ENCODE data around the gene PSMB2. TPM values are rescaled to one million over a fixed set of nuclear protein-coding genes. Genes with fewer than 3 reads are reported as not detected.

PSMB2 gene
- total RNA-seq: 23.4 and 28.0 TPM in 2 replicates

DNA sequence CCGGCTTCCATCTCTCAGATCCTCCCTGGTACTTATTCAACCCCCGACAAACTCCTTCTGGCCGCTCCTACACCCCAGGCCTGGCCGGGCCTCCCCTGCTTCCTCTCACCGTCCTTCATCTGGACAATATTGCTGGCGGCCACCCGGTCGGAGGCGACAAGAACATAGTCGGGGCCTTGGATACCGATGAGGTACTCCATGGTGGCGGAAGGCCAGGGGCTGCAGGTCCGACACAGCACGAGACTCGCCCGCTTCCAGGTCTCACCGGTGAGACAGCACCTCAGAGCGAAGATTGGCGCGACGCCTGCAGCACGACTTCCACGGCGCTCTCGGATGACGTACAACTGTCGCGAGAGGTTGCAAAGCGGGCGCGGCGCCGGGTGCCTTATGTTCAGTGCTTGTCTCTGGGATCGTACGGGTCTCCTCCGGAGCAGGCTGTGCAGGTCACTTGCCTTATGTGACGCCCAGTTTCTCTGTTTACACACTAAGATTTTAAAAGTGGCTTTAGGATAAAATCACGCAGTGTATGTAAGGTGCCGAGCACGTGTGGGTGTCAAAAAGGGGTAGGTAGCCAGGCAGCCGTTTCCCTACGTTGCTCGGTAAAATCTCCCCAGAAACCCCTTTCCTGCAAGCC lies at the start of gene PSMB2:
PSMB2 (minus strand) TSS at position 294 of the 634 bp plus-strand sequence; CDS start at position 200, 94 bp downstream.

DNA sequence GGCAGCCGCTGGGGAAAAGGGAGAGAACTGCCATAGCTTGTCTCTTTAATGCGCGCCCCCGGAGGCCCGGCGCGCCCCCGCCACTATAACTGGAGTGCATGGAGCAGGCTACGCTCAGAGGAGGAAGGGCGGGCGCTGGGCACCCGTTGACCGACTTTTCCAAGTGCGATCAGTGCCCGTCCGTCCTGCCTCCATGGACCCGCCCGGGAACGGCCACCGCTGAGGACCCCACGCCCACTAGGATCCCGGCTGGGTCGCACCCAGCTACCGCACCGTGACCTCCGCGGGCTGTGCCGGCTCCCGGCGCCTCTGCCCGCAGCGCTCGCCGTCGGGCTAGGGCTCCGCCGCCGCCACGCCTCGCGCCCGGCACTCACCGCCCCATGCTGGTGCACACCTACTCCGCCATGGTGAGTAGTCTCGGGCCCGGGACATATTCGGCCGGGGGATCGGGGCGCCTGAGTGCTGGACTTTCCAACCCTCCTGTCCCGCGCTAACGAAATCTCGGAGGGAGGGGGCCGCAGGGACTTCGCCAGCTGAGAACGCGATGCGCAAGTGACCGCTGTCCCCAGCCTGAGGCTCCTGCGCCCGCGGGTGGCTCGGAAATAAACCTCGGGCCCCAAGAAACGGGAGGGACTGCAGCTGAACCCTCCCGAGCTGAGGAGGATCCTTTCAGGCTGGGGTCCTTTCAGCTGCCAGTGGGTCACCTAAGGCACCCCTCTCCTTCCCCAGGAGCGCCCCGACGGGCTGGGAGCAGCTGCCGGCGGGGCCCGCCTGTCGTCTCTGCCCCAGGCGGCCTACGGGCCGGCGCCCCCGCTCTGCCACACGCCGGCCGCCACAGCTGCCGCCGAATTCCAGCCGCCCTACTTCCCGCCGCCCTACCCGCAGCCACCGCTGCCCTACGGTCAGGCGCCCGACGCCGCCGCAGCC lies 67.9 kb downstream of the PSMB2 start, which contains the start of gene TFAP2E:
TFAP2E (plus strand) TSS at position 117 of the 927 bp plus-strand sequence; CDS start at position 381, 264 bp downstream.

DNA sequence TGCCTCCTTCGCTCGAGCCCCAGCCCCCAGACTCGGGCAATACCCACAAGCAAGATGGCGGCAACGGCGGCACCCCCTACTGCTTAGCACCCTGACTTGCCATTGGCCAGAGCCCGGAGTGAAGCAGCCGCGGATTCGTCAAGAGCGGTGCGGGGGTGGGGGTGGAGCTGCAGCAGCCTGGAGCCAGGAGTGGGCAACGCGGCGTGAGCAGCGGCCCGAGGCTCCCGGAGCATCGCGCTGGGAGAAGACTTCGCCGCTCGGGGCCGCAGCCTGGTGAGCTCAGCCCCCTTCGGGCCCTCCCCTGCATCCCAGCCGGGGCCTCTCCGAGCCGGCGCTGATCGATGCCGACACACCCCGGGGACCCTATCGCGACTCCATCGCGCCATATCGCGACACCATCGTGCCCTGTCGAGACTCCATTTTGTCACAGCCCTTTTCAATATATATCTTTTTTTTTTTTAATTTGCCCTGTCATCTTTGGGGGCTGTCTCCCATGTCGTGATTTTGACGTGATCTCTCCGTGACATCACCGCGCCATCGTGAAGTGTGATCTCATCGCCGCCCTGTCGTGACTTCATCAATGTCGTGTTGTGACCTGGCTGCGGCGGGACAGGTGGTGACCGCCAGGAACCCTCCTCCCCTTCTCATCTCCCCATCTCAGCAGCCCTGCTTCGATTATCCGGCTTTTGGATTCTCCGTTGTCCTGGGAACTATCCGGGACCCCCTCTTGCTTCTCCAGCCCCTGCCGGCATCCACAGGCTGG lies 83.5 kb downstream of the PSMB2 start, which contains the start of gene NCDN:
NCDN (plus strand) TSS at position 189 of the 763 bp plus-strand sequence; CDS start at position 581, 392 bp downstream.

DNA sequence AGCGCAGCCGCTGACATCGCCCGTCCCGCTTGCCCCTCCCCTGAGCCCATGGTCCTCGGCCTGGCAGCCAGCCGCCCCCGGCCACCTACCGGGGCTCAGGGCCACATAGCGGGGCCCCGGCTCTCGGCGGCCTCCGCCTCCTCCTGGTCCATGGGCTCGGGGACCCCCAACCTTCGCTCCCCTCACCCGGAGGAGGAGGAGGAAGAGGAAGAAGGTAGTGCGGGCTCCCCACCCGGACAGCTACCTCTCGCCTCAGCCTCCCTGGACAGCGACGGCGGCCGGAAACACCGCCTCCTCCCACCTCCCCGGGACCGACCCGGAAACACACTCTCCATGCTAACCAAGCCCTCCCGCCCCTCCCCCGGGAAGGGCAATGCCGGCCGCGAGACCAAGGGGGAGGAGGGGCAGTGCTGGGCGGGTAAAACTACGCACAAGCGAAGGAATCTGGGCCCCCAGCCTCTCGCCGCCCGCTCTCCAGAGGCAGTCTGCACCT lies 84.2 kb downstream of the PSMB2 start, which contains the start of gene KIAA0319L:
KIAA0319L (minus strand) TSS at position 286 of the 493 bp plus-strand sequence. CDS start 2,912 bp downstream, outside the sequence.

Other genes starting within 250 kb of the PSMB2 start
- gene KIAA0319L, start 84.1 kb downstream of the PSMB2 start, total RNA-seq: 50.3 and 61.7 TPM in 2 replicates
- gene NCDN, start 83.7 kb downstream of the PSMB2 start, total RNA-seq: 9.9 and 10.4 TPM in 2 replicates
- under 0.01 TPM in 1 of 2 replicates, not detected in the other for gene TFAP2E, start 68.2 kb downstream of the PSMB2 start, total RNA-seq
- gene C1orf216, start 77.4 kb upstream of the PSMB2 start, total RNA-seq: 15.3 and 21.6 TPM in 2 replicates
- 13.3 and 25.4 TPM in 2 replicates for gene CLSPN, start 128.5 kb upstream of the PSMB2 start, total RNA-seq
- gene AGO4, start 166.5 kb upstream of the PSMB2 start, total RNA-seq: 10.9 and 11.7 TPM in 2 replicates
- 7.4 and 9.1 TPM in 2 replicates for gene AGO1, start 241.7 kb upstream of the PSMB2 start, total RNA-seq